T1000 (cell line): ENCODE measurements around the gene KIF18B.

Experiments used
- DNase-seq: peaks from one replicate; lab custom pipeline; 2025; ENCODE audit warnings: mixed read lengths; lab: John Stamatoyannopoulos, UW

KIF18B gene

GRCh38 chr17:44919411-44919810, 28.2 kb downstream of the KIF18B start:
- DNase-seq: no peak

- no peak for DNase-seq
Observed at GRCh38 chr17:44918006-44918405, 29.6 kb downstream of the KIF18B start.

- no peak for DNase-seq
Observed at GRCh38 chr17:44917456-44917855, 30.1 kb downstream of the KIF18B start.

- DNase-seq: peak; percentile 61
Observed at GRCh38 chr17:44916781-44917241, 30.8 kb downstream of the KIF18B start.

GRCh38 chr17:44915862-44916780, 31.5 kb downstream of the KIF18B start:
- DNase-seq: no peak

GRCh38 chr17:44915321-44915726, 32.2 kb downstream of the KIF18B start, which contains the start of gene GFAP:
GFAP (minus strand) TSS chr17:44915500; CDS start chr17:44915486, 14 bp downstream.
- no peak for DNase-seq

GRCh38 chr17:44914698-44915271, 32.8 kb downstream of the KIF18B start:
- DNase-seq: no peak

- no peak for DNase-seq
Observed at GRCh38 chr17:44914148-44914547, 33.4 kb downstream of the KIF18B start.

GRCh38 chr17:44913676-44914075, 33.9 kb downstream of the KIF18B start:
- DNase-seq: no peak

- DNase-seq: no peak
Observed at GRCh38 chr17:44912763-44913544, 34.6 kb downstream of the KIF18B start.

- no peak for DNase-seq
Observed at GRCh38 chr17:44911133-44912001, 36.2 kb downstream of the KIF18B start.

GRCh38 chr17:44910231-44911106, 37.1 kb downstream of the KIF18B start:
- no peak for DNase-seq

- peak; percentile 84 for DNase-seq
Observed at GRCh38 chr17:44909681-44910144, 37.9 kb downstream of the KIF18B start.

GRCh38 chr17:44908761-44909326, 38.7 kb downstream of the KIF18B start:
- no peak for DNase-seq

GRCh38 chr17:44907729-44908470, 39.7 kb downstream of the KIF18B start:
- no peak for DNase-seq

GRCh38 chr17:44906763-44907728, 40.5 kb downstream of the KIF18B start:
- no peak for DNase-seq

- peak; percentile 48 for DNase-seq
Observed at GRCh38 chr17:44906010-44906646, 41.4 kb downstream of the KIF18B start.
